Parathyroid adenoma (tissue), 2 donors: ENCODE measurements around the gene KRTAP2-1.

Experiments used
- H2AFZ ChIP-seq: fragments of 300-600 bp; sonication (generic); one replicate; pipeline ENCODE4 v1.7.0; 2017; ENCODE audit warnings: antibody characterized with exemption, mild to moderate bottlenecking
- H3K27ac ChIP-seq: fragments of 300-600 bp; sonication (generic); one replicate; pipeline ENCODE4 v1.7.0; 2017
- H3K27me3 ChIP-seq: fragments of 300-600 bp; sonication (generic); one replicate; pipeline ENCODE4 v1.7.0; 2017; ENCODE audit warnings: low read length; ENCODE audit not compliant: control insufficient read depth, insufficient read depth
- H3K36me3 ChIP-seq: fragments of 300-600 bp; sonication (generic); one replicate; pipeline ENCODE4 v1.7.0; 2017; ENCODE audit warnings: low read length; ENCODE audit not compliant: control insufficient read depth, insufficient read depth
- H3K4me1 ChIP-seq: fragments of 300-600 bp; sonication (generic); one replicate; pipeline ENCODE4 v1.7.0; 2017; ENCODE audit warnings: control low read depth
- H3K4me2 ChIP-seq: fragments of 300-600 bp; sonication (generic); one replicate; pipeline ENCODE4 v1.7.0; 2017; ENCODE audit warnings: low read length
- H3K4me3 ChIP-seq: fragments of 300-600 bp; sonication (generic); one replicate; pipeline ENCODE4 v1.7.0; 2017; ENCODE audit warnings: low read depth, low read length
- H3K79me2 ChIP-seq: fragments of 300-600 bp; sonication (generic); one replicate; pipeline ENCODE4 v1.7.0; 2017; ENCODE audit warnings: control low read depth
- H3K9ac ChIP-seq: fragments of 300-600 bp; sonication (generic); one replicate; pipeline ENCODE4 v1.7.0; 2017; ENCODE audit warnings: mild to moderate bottlenecking
- H3K9me3 ChIP-seq: fragments of 300-600 bp; sonication (generic); one replicate; pipeline ENCODE4 v1.7.0; 2017; ENCODE audit warnings: low read length; ENCODE audit not compliant: control insufficient read depth
- CTCF ChIP-seq: fragments of 300-600 bp; sonication (generic); IDR thresholded peaks from one replicate; pipeline ENCODE4 v1.7.0; 2017; ENCODE audit warnings: antibody characterized with exemption, mild to moderate bottlenecking
- donor health status: primary hyperparathyroidism.

The KRTAP2-1 gene

GRCh38 chr17:41009936-41010335, 37.2 kb downstream of the KRTAP2-1 start:
- Histone ChIP-seq H2AFZ (no peak overlapping the region), H3K79me2 (no peaks in the 10 kb centered on the region), H3K9ac (no peak overlapping the region), H3K4me2 (no peak overlapping the region), H3K36me3 (no peaks in the 10 kb centered on the region), H3K27me3 (no peaks in the 10 kb centered on the region), H3K4me1 (no peaks in the 10 kb centered on the region), H3K27ac (no peak overlapping the region), H3K9me3 (no peaks in the 10 kb centered on the region), H3K4me3 (no peak overlapping the region)
- TF ChIP-seq CTCF: no peak

GRCh38 chr17:41009301-41009760, 37.8 kb downstream of the KRTAP2-1 start:
- H3K4me2 ChIP-seq: no peak overlapping the region
- TF ChIP-seq CTCF: no peak
- H3K9me3 ChIP-seq: no peaks in the 10 kb centered on the region
- no peaks in the 10 kb centered on the region for H3K79me2 ChIP-seq
- no peak overlapping the region for H2AFZ ChIP-seq
- H3K9ac ChIP-seq: no peak overlapping the region
- H3K36me3 ChIP-seq: no peaks in the 10 kb centered on the region
- no peaks in the 10 kb centered on the region for H3K27me3 ChIP-seq
- H3K4me3 ChIP-seq: no peak overlapping the region
- no peaks in the 10 kb centered on the region for H3K4me1 ChIP-seq
- no peak overlapping the region for H3K27ac ChIP-seq

GRCh38 chr17:41008811-41009210, 38.3 kb downstream of the KRTAP2-1 start, which contains the start of gene KRTAP3-1:
Gene KRTAP3-1, minus strand, starts transcription at chr17:41009128. Its CDS starts 54 bp downstream, at chr17:41009074.
- H3K27me3 ChIP-seq: no peaks in the 10 kb centered on the region
- no peak within 1 kb of the TSS for H3K9ac ChIP-seq
- H3K4me3 ChIP-seq: no peak within 1 kb of the TSS
- no peaks in the 10 kb centered on the region for H3K79me2 ChIP-seq
- no peaks in the 10 kb centered on the region for H3K4me1 ChIP-seq
- H3K9me3 ChIP-seq: no peaks in the 10 kb centered on the region
- H3K36me3 ChIP-seq: no peaks in the 10 kb centered on the region
- H3K4me2 ChIP-seq: no peak within 1 kb of the TSS
- H2AFZ ChIP-seq: no peak within 1 kb of the TSS
- no peak for TF ChIP-seq CTCF
- H3K27ac ChIP-seq: no peak within 1 kb of the TSS

- Histone ChIP-seq H3K4me3 (no peak overlapping the region), H3K9me3 (no peaks in the 10 kb centered on the region), H3K27ac (no peak overlapping the region), H3K4me1 (no peaks in the 10 kb centered on the region), H2AFZ (no peak overlapping the region), H3K36me3 (no peaks in the 10 kb centered on the region), H3K79me2 (no peaks in the 10 kb centered on the region), H3K4me2 (no peak overlapping the region), H3K9ac (no peak overlapping the region), H3K27me3 (no peaks in the 10 kb centered on the region)
- no peak for TF ChIP-seq CTCF
Observed at GRCh38 chr17:41004397-41004796, 42.7 kb downstream of the KRTAP2-1 start.

GRCh38 chr17:41003926-41004325, 43.2 kb downstream of the KRTAP2-1 start:
- no peak overlapping the region for H3K27ac ChIP-seq
- TF ChIP-seq CTCF: no peak
- no peaks in the 10 kb centered on the region for H3K36me3 ChIP-seq
- no peak overlapping the region for H3K9ac ChIP-seq
- H3K4me2 ChIP-seq: no peak overlapping the region
- no peaks in the 10 kb centered on the region for H3K9me3 ChIP-seq
- H3K4me1 ChIP-seq: no peaks in the 10 kb centered on the region
- H3K4me3 ChIP-seq: no peak overlapping the region
- no peaks in the 10 kb centered on the region for H3K79me2 ChIP-seq
- no peak overlapping the region for H2AFZ ChIP-seq
- H3K27me3 ChIP-seq: no peaks in the 10 kb centered on the region
